HEK293 (cell line): Measurements from ENCODE around the gene UACA.

ENCODE experiments used
- CTCF ChIP-seq: fragments of 450-650 bp; formaldehyde crosslinking; IDR thresholded peaks from 2 replicates; pipeline ENCODE4 v1.5.1; 2016; ENCODE audit warnings: missing biosample characterization, missing genetic modification characterization
- ELK4 ChIP-seq: IDR thresholded peaks from 2 replicates; pipeline ENCODE4 v1.6.1; 2011; ENCODE audit warnings: mild to moderate bottlenecking, low read depth, low read length, borderline replicate concordance
- GLI4 ChIP-seq: fragments of 450-650 bp; formaldehyde crosslinking; IDR thresholded peaks from 2 replicates; pipeline ENCODE4 v1.5.1; 2016; ENCODE audit warnings: missing biosample characterization, missing genetic modification characterization
- PBX3 ChIP-seq: sonication (generic); formaldehyde crosslinking; IDR thresholded peaks from 2 replicates; pipeline ENCODE4 v1.8.1; 2022; ENCODE audit warnings: mild to moderate bottlenecking, moderate library complexity, missing genetic modification reagents
- ZBTB6 ChIP-seq: fragments of 450-650 bp; formaldehyde crosslinking; IDR thresholded peaks from 2 replicates; pipeline ENCODE4 v1.5.1; 2017; ENCODE audit warnings: missing biosample characterization, missing genetic modification characterization
- ZEB2 ChIP-seq: fragments of 450-650 bp; formaldehyde crosslinking; IDR thresholded peaks from 2 replicates; pipeline ENCODE4 v1.5.1; 2016; ENCODE audit warnings: missing biosample characterization, missing genetic modification characterization
- ZNF555 ChIP-seq: fragments of 450-650 bp; formaldehyde crosslinking; conservative IDR thresholded peaks from 2 replicates; pipeline ENCODE4 v1.5.1; 2017; ENCODE audit warnings: missing biosample characterization, mild to moderate bottlenecking, missing genetic modification characterization, inconsistent platforms
- ZNF571 ChIP-seq: fragments of 450-650 bp; formaldehyde crosslinking; IDR thresholded peaks from 2 replicates; pipeline ENCODE4 v1.5.0; 2017; ENCODE audit warnings: missing biosample characterization, missing genetic modification characterization
- ZNF639 ChIP-seq: fragments of 450-650 bp; formaldehyde crosslinking; IDR thresholded peaks from 2 replicates; pipeline ENCODE4 v1.5.1; 2016; ENCODE audit warnings: missing biosample characterization, missing genetic modification characterization
- ZNF677 ChIP-seq: fragments of 450-650 bp; IDR thresholded peaks from 2 replicates; pipeline ENCODE4 v1.5.0; 2018; ENCODE audit warnings: missing biosample characterization, mild to moderate bottlenecking, missing genetic modification characterization, moderate library complexity
- ZNF777 ChIP-seq: fragments of 450-650 bp; formaldehyde crosslinking; IDR thresholded peaks from 2 replicates; pipeline ENCODE4 v1.5.1; 2017; ENCODE audit warnings: missing biosample characterization, missing genetic modification characterization, borderline replicate concordance
- ZSCAN4 ChIP-seq: fragments of 450-650 bp; formaldehyde crosslinking; IDR thresholded peaks from 2 replicates; pipeline ENCODE4 v1.5.1; 2017; ENCODE audit warnings: missing biosample characterization, missing genetic modification characterization

GRCh38 chr15:70613271-70613670, 150.1 kb downstream of the UACA start:
- TF ChIP-seq ZNF677 (tag by site-specific recombination) (no peak), GLI4 (tag by site-specific recombination) (no peak), ZEB2 (no peak), CTCF (tag by site-specific recombination) (no peak), ZNF777 (no peak), ZSCAN4 (no peak), ELK4 (no peak), ZBTB6 (no peak), ZNF571 (tag by site-specific recombination) (no peak), ZNF639 (no peak), ZNF555 (tag by site-specific recombination) (no peak), PBX3 (CRISPR knock-in tag) (no peak)
